Glutamatergic neuron (in vitro differentiated cells): ENCODE results near the gene BAIAP2. TPM values are rescaled to one million over a fixed set of nuclear protein-coding genes. Genes with fewer than 3 reads are reported as not detected.

Experiments
- DNase-seq: peaks from one replicate; pipeline ENCODE4 v3.0.0; 2022
- H3K27ac Mint-ChIP-seq: one replicate; pipeline ENCODE4 v1.8.0; 2020; ENCODE audit warnings: mild to moderate bottlenecking, mixed read lengths, inconsistent platforms; ENCODE audit not compliant: unreplicated experiment
- H3K27me3 Mint-ChIP-seq: one replicate; pipeline ENCODE4 v1.8.0; 2020; ENCODE audit warnings: mild to moderate bottlenecking, moderate library complexity, mixed read lengths, inconsistent platforms; ENCODE audit not compliant: unreplicated experiment
- H3K36me3 Mint-ChIP-seq: one replicate; pipeline ENCODE4 v1.8.0; 2020; ENCODE audit warnings: mild to moderate bottlenecking, mixed read lengths, inconsistent platforms; ENCODE audit not compliant: unreplicated experiment
- H3K4me1 Mint-ChIP-seq: one replicate; pipeline ENCODE4 v1.8.0; 2020; ENCODE audit warnings: mild to moderate bottlenecking, low read depth, mixed read lengths, inconsistent platforms; ENCODE audit not compliant: unreplicated experiment
- H3K4me3 Mint-ChIP-seq: one replicate; pipeline ENCODE4 v1.8.0; 2020; ENCODE audit warnings: mild to moderate bottlenecking, mixed read lengths, inconsistent platforms; ENCODE audit not compliant: unreplicated experiment
- H3K9me3 Mint-ChIP-seq: one replicate; pipeline ENCODE4 v1.8.0; 2020; ENCODE audit warnings: mild to moderate bottlenecking, moderate library complexity, mixed read lengths, inconsistent platforms; ENCODE audit not compliant: unreplicated experiment
- total RNA-seq: library from RNA; stranded (reverse); fragmentation: NEBNext Ultra II Directional; extraction: Animal tissue kit (Norgen Biotek cat#: 25700); gene quantifications from one replicate; pipeline ENCODE4 v1.2.1, GENCODE V29; 2021; ENCODE audit not compliant: unreplicated experiment
- TF ChIP-seq, protein P1 (sequence below): fragments of 200-600 bp; sonication (generic); IDR thresholded peaks from one replicate; pipeline ENCODE4 v1.5.0; 2021; ENCODE audit not compliant: partially characterized antibody, unreplicated experiment

Gene BAIAP2
- total RNA-seq, 1 donor from 2014 or later: 252 TPM

- peaks cover 4% of the 10 kb centered on the region for H3K9me3 Mint-ChIP-seq
- no peaks in the 10 kb centered on the region for H3K36me3 Mint-ChIP-seq
- H3K4me1 Mint-ChIP-seq: peaks cover 35% of the 10 kb centered on the region
- TF ChIP-seq, protein P1, sequence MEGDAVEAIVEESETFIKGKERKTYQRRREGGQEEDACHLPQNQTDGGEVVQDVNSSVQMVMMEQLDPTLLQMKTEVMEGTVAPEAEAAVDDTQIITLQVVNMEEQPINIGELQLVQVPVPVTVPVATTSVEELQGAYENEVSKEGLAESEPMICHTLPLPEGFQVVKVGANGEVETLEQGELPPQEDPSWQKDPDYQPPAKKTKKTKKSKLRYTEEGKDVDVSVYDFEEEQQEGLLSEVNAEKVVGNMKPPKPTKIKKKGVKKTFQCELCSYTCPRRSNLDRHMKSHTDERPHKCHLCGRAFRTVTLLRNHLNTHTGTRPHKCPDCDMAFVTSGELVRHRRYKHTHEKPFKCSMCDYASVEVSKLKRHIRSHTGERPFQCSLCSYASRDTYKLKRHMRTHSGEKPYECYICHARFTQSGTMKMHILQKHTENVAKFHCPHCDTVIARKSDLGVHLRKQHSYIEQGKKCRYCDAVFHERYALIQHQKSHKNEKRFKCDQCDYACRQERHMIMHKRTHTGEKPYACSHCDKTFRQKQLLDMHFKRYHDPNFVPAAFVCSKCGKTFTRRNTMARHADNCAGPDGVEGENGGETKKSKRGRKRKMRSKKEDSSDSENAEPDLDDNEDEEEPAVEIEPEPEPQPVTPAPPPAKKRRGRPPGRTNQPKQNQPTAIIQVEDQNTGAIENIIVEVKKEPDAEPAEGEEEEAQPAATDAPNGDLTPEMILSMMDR: no peak
- peak overlapping the region; percentile 78 for H3K27ac Mint-ChIP-seq
- H3K27me3 Mint-ChIP-seq: peaks cover 2% of the 10 kb centered on the region
- no peak for DNase-seq
- H3K4me3 Mint-ChIP-seq: peak overlapping the region; percentile 15
These were observed 22.3 kb downstream of the BAIAP2 start for GRCh38 chr17:81057079-81057730.

GRCh38 chr17:81057777-81058176 lies 22.8 kb downstream of the BAIAP2 start:
- TF ChIP-seq, protein P1: no peak
- H3K4me3 Mint-ChIP-seq: no peak overlapping the region
- H3K27me3 Mint-ChIP-seq: peaks cover 5% of the 10 kb centered on the region
- no peaks in the 10 kb centered on the region for H3K36me3 Mint-ChIP-seq
- peaks cover 40% of the 10 kb centered on the region for H3K4me1 Mint-ChIP-seq
- H3K9me3 Mint-ChIP-seq: peaks cover 6% of the 10 kb centered on the region
- peak overlapping the region; percentile 78 for H3K27ac Mint-ChIP-seq
- DNase-seq: no peak

GRCh38 chr17:81058263-81058871 lies 23.4 kb downstream of the BAIAP2 start:
- Mint-ChIP-seq H3K4me3 (no peak overlapping the region), H3K27me3 (peaks cover 5% of the 10 kb centered on the region), H3K27ac (peak overlapping the region; percentile 33), H3K36me3 (no peaks in the 10 kb centered on the region), H3K4me1 (peaks cover 43% of the 10 kb centered on the region), H3K9me3 (peaks cover 7% of the 10 kb centered on the region)
- TF ChIP-seq, protein P1: no peak
- no peak for DNase-seq

DNA sequence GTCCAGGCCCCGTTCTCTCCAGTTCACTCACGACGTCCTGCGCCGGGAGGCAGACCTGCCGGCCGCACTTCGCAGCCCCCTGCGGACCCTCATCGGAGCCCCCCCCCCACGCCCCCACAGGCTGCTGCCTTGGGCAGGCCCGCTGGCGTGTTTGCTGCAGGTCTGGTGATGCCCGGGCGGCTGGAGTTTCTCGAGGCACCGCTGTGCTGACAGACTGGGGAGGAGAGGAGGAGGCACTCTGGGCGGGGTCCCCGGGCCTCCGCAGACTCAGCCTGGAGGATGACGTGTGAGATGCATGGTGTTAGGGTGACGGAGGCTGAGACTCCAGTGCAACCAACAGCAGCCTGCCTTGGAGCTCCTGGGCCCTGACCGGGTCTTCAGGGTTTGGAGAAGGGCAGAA lies 24.1 kb downstream of the BAIAP2 start:
- TF ChIP-seq, protein P1: no peak
- Mint-ChIP-seq H3K27ac (no peak overlapping the region), H3K9me3 (peaks cover 9% of the 10 kb centered on the region), H3K4me1 (peaks cover 48% of the 10 kb centered on the region), H3K4me3 (no peak overlapping the region), H3K27me3 (peaks cover 7% of the 10 kb centered on the region), H3K36me3 (no peaks in the 10 kb centered on the region)
- DNase-seq: no peak

- H3K27ac Mint-ChIP-seq: peak overlapping the region; percentile 5
These were observed 25.5 kb downstream of the BAIAP2 start for GRCh38 chr17:81060416-81060815.

More at GRCh38 chr17:81060416-81060815, 25.5 kb downstream of the BAIAP2 start:
- H3K4me1 Mint-ChIP-seq: peaks cover 57% of the 10 kb centered on the region
- H3K27me3 Mint-ChIP-seq: peaks cover 8% of the 10 kb centered on the region
- H3K36me3 Mint-ChIP-seq: no peaks in the 10 kb centered on the region
- peak overlapping the region; percentile 35 for H3K4me3 Mint-ChIP-seq
- DNase-seq: no peak
- TF ChIP-seq, protein P1: no peak
- H3K9me3 Mint-ChIP-seq: peaks cover 9% of the 10 kb centered on the region
